Erythroblast (primary cell): ENCODE measurements around the gene SAMD11.
"Not testable (repeated sequence)": the region's sequence is repeated elsewhere in the genome, so short reads cannot be mapped to it uniquely, and the experiment has no call there.

ENCODE experiments used
- DNase-seq, 2 experiments: peaks; one replicate each; lab custom pipeline; 2025; lab: John Stamatoyannopoulos, UW
- GATA1 ChIP-seq: IDR thresholded peaks from 2 replicates; pipeline ENCODE4 v1.6.1; 2011; ENCODE audit warnings: low read depth, mild to moderate bottlenecking, control low read depth, low read length, moderate library complexity
- POLR2A ChIP-seq: IDR thresholded peaks from 2 replicates; pipeline ENCODE4 v1.6.1; 2011; ENCODE audit warnings: mild to moderate bottlenecking, low read length

SAMD11 gene

GRCh38 chr1:985126-985525, 61.4 kb downstream of the SAMD11 start:
- no peak for DNase-seq
- TF ChIP-seq POLR2A (no peak), GATA1 (no peak)

GRCh38 chr1:988061-988460, 64.3 kb downstream of the SAMD11 start:
- not testable (repeated sequence) for DNase-seq

GRCh38 chr1:991275-991674, 67.6 kb downstream of the SAMD11 start:
- DNase-seq: not testable (repeated sequence)

- TF ChIP-seq GATA1 (no peak), POLR2A (no peak)
- DNase-seq: no peak
Observed at GRCh38 chr1:991895-992294, 68.2 kb downstream of the SAMD11 start.

GRCh38 chr1:992362-992761, 68.6 kb downstream of the SAMD11 start:
- TF ChIP-seq POLR2A (no peak), GATA1 (no peak)
- no peak for DNase-seq

- no peak for TF ChIP-seq POLR2A
- TF ChIP-seq GATA1: no peak
- DNase-seq: no peak
Observed at GRCh38 chr1:993379-993995, 69.8 kb downstream of the SAMD11 start.
